Activated CD4-positive, alpha-beta T cell treated with anti-CD3 and anti-CD28 coated beads for 48 hours (primary cell): ENCODE data around the gene CEP170.
"Not testable (repeated sequence)": the region's sequence is repeated elsewhere in the genome, so short reads cannot be mapped to it uniquely, and the experiment has no call there.

Experiments
- DNase-seq: peaks from one replicate; pipeline ENCODE4 v3.0.0-alpha.2; 2020

CEP170 gene

GRCh38 chr1:243233908-243234307 lies 21.2 kb downstream of the CEP170 start:
- no peak for DNase-seq

DNA sequence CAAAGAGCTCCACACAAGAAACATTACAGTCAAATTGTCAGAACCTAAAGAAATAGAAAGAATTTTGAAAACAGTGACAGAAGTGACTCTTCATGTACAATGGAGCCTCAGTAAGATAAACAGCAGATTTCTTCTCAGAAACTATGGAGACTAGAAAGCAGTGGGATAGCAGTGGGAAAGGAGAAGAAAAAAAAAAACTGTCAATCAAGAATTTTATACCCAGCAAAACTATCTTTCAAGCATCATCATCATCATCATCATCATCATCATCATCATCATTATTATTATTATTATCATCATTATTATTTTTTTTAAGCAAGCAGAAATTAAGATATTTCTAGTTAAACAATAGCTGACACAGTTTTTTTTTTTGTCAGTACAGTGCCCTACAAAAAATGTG lies 24.2 kb downstream of the CEP170 start:
- DNase-seq = no peak

DNA sequence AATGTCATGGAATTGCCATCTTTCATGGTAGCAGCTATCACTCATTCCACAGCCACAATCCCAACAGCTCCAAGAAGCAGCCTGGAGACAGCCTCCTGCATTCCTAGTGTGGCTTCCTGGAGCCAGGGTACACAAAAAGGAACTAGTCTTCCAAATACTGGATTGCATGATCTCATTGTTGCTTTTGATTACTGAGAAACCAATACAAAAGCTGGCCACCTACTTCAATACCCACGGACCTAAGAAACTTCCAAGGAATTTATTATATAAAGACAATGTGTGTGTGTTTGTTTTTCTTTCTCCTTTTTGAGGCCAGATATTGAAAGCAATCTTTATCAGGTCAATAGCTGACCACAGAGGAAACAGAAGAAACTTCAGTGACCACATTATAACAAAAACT lies 25.6 kb downstream of the CEP170 start:
- DNase-seq = no peak

- no peak for DNase-seq
Measured at GRCh38 chr1:243227622-243228021, 27.5 kb downstream of the CEP170 start.

DNA sequence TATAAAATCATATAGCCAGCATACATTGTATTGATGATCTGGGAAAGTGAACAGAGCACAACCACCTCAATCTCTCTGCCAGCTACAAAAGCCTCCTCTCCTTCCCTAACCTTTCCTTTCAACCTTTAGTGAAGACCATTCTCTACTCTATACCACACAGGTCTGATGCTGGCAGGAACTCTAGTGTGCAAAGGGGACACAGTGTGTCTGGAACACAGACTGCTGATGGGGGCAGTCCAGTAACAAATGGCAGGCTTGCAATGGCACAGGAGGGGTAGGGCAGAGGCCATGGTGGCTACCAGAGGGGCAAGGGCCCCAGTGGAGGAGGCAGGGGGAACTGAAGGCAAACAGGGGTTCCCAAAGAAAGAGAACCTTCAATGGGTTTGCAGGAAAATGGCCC lies 37.0 kb downstream of the CEP170 start:
- no peak for DNase-seq

DNA sequence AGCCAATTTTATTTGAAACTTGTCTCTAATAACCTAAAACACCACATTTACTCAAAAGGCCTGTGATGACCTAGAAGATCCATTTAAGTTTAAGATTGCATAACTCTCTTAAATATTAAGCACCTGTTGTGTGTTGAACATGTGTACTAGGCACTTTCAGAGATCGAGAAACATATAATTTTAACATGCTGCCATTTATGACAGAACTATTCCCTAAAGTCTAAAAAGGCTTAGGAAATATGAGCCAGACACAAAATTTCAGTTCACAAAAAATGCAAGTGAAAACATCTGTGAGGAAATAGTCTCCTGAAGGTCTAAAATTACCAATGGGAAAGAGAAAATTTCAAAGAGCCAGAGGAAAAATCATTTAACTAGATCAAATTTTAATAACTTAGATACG lies 37.7 kb downstream of the CEP170 start:
- no peak for DNase-seq

DNA sequence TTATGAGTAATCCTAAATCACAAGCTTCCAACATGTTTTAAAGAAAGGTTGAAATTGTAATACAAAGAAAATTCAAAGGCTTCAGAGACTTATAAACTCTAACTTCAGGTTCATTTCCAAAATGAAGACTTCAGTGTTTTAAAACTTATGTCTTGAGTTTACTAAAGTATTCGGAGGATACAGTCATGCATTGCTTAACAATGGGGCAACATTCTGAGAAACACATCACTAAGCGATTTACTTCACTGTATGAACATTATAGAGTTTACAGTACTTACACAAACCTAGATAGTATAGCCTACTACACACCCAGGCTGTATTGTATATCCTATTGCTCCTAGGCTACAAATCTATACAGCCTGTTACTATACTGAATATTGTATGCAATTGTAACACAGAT lies 38.3 kb downstream of the CEP170 start:
- no peak for DNase-seq

DNA sequence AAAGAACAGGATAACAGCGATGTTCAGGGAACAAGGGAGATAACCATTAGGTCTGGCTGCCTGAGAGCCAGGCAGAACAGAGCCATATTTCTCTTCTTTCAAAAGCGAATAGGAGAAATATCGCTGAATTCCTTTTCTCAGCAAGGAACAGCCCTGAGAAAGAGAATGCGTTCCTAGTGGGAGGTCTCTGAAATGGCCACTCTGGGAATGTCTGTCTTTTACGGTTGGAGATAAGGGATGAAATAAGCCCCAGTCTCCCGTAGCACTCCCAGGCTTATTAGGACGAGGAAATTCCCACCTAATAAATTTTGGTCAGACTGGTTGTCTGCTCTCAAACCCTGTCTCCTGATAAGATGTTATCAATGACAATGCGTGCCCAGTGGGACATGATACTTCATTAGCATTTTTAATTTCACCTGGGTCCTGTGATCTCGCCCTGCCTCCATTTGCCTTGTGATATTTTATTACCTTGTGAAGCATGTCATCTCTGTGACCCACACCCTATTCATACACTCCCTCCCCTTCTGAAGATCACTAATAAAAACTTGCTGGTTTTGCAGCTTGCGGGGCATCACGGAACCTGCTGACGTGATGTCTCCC lies 39.7 kb downstream of the CEP170 start:
- DNase-seq = not testable (repeated sequence)

- no peak for DNase-seq
Measured at GRCh38 chr1:243213045-243213787, 41.9 kb downstream of the CEP170 start.

- DNase-seq = not testable (repeated sequence)
Measured at GRCh38 chr1:243211984-243212383, 43.1 kb downstream of the CEP170 start.

DNA sequence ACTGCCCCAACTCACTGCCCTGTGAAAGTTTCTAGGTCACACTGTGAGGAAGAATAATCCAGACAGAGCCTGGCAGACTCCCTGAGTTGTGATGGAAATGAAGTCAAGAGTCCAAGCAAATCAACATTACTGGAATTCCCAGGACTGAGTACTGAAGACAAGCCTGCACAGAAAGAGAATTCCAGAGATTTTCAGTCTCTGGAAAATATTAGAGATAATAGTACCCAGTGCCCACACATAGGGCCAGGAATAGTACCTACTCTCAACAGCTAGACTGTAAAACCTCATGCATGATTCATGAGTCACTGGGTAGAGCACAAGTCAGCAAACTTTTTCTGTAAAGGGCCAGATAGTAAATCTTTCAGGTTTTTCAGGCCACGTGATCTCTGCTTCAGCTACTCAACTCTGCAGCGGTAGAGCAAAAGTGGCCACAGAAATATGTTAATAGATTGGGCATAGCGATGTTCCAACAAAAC lies 50.0 kb downstream of the CEP170 start:
- DNase-seq = not testable (repeated sequence)

- DNase-seq = not testable (repeated sequence)
Measured at GRCh38 chr1:243204336-243204735, 50.7 kb downstream of the CEP170 start.

GRCh38 chr1:243203196-243203595 lies 51.9 kb downstream of the CEP170 start:
- DNase-seq = not testable (repeated sequence)

- not testable (repeated sequence) for DNase-seq
Measured at GRCh38 chr1:243201316-243201715, 53.8 kb downstream of the CEP170 start.

GRCh38 chr1:243197524-243197923 lies 57.6 kb downstream of the CEP170 start:
- DNase-seq = not testable (repeated sequence)

DNA sequence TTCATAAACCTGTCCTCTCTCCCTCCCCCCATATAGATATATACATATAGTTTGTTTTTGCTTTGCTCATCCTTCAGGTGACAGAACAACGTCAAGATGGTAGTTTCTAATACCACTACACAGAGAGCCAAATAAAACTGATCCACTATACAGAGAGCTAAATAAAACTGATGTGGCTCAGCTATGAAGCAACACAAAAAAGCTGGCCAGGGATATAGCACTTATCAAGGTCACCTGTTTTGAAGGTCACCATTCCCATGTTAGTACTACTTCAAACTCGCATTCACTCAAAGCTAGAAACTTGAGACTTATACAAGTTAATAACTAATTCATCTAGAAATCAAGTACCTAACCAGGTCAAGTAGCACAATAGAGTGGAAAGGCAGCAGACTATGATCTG lies 61.8 kb downstream of the CEP170 start:
- not testable (repeated sequence) for DNase-seq

- not testable (repeated sequence) for DNase-seq
Measured at GRCh38 chr1:243186201-243186995, 68.7 kb downstream of the CEP170 start.

GRCh38 chr1:243184787-243185186 lies 70.3 kb downstream of the CEP170 start:
- not testable (repeated sequence) for DNase-seq

DNA sequence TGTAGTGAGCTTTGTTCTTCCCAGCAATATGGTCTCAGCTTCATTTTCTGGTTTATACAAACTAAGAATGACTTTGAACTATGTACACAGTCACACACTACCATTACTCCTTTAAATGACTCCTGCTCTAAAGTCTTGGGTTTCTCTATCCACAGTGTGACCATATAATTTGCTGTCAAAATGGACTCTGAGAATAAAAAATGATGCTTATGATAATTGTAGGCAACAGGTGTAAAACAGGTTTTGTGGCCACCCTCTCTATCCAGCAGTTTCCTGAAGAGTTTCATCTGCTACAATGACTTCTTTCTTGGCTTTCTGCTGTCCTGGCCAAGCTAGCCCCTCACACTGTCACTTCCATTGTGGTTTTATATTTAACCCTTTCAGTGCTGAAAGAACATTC lies 71.4 kb downstream of the CEP170 start:
- DNase-seq = not testable (repeated sequence)

DNA sequence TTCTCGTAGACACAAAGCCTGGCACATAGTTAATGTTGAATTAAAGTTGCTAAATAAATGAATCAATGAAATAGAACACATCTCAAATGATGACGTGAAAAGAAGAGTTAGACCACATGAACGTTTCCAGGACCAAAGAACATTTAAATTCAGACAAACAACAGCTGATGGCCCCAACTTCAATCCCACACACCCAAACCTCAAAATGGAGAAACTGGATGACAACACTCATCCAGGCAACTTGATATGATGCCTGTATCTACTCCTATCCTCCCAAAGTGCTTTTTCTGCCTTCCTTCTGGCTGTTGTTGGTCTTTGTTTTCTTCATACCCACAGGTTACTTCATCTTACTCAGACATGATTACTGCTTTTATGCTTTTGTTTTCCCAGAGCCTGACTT lies 71.9 kb downstream of the CEP170 start:
- DNase-seq = not testable (repeated sequence)

DNA sequence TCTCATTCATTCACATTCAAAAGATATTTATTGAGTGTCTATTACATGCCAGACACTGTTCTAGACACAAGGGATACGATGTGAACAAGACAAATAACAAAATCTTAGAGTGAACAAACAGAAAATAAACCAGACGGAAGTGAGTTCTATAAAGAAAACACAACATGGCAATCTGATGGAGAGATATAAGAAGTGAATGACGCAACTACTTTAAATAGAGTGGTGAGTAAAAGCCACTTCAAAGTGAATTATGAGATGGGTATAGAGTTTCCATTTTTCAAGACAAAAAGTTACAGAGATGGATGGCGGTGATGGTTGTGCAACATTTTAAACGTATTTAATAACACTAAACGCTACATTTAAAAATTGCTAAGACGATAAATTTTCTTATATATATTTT lies 75.4 kb downstream of the CEP170 start:
- no peak for DNase-seq

DNA sequence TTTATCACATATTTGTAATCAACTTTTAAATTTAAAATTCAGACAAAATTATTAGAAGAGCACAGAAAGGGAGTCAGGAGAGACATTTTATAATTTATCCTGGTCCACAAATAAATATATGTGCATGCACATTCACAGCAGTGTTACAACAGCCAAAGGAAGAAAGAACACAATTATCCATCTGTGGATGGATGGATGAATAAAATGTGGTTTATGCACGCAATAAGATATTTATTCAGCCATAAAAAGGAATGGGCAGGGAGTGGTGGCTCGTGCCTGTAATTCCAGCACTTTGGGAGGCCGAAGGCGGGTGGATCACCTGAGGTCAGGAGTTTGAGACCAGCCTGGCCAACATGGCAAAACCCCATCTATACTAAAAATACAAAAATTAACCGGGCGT lies 77.3 kb downstream of the CEP170 start:
- not testable (repeated sequence) for DNase-seq

GRCh38 chr1:243173758-243174369 lies 81.2 kb downstream of the CEP170 start:
- DNase-seq = not testable (repeated sequence)
